GM12801 (cell line): ENCODE measurements around the gene ACSM3.

Source experiments
- TF ChIP-seq, protein P1 (sequence below): IDR thresholded peaks from one replicate; pipeline ENCODE4 v1.5.1; 2011; ENCODE audit warnings: control low read depth; ENCODE audit not compliant: insufficient read length; ENCODE audit errors: extremely low read depth

Gene ACSM3

GRCh38 chr16:20735490-20735889 is 28.3 kb upstream of the ACSM3 start:
- TF ChIP-seq, protein P1, sequence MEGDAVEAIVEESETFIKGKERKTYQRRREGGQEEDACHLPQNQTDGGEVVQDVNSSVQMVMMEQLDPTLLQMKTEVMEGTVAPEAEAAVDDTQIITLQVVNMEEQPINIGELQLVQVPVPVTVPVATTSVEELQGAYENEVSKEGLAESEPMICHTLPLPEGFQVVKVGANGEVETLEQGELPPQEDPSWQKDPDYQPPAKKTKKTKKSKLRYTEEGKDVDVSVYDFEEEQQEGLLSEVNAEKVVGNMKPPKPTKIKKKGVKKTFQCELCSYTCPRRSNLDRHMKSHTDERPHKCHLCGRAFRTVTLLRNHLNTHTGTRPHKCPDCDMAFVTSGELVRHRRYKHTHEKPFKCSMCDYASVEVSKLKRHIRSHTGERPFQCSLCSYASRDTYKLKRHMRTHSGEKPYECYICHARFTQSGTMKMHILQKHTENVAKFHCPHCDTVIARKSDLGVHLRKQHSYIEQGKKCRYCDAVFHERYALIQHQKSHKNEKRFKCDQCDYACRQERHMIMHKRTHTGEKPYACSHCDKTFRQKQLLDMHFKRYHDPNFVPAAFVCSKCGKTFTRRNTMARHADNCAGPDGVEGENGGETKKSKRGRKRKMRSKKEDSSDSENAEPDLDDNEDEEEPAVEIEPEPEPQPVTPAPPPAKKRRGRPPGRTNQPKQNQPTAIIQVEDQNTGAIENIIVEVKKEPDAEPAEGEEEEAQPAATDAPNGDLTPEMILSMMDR: no peak

DNA sequence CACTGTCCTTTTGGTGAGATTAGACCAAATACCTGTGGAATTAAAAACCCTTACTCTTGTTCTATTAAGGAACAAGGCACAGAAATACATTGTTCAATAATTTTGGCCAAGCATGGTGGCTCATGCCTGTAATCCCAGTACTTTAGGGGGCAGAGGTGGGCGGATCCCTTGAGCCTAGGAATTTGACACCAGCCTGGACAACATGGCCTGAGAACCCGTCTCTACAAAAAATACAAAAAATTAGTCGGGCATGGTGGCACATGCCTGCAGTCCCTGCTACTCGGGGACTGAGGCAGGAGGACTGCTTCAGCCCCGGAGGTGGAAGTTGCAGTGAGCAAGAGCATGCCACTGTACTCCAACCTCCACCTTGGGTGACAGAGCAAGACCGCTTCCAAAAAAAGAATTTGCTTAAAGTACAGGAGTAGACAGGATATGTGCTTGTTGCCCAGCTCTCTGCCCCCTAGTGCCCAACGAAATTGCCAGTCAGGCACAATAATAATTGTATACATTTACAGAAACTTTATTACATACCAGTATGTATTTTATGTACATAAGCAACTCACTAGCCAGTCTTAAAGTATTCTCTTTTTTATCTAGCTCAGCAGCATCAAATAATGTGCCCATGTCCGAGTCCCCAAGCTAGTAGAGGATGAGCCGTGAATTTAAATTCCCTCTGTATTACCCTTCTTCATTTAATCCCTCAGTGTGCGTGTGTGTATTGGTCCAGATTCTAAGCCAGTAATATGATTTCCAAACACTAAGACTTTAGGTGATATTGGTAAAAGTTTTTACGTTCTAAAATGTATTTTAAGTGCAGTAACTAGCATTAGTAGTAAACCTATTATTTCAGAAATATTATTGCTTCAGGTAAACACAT is 23.6 kb upstream of the ACSM3 start:
- TF ChIP-seq, protein P1: no peak

GRCh38 chr16:20740901-20741521 is 22.8 kb upstream of the ACSM3 start:
- TF ChIP-seq, protein P1: no peak

DNA sequence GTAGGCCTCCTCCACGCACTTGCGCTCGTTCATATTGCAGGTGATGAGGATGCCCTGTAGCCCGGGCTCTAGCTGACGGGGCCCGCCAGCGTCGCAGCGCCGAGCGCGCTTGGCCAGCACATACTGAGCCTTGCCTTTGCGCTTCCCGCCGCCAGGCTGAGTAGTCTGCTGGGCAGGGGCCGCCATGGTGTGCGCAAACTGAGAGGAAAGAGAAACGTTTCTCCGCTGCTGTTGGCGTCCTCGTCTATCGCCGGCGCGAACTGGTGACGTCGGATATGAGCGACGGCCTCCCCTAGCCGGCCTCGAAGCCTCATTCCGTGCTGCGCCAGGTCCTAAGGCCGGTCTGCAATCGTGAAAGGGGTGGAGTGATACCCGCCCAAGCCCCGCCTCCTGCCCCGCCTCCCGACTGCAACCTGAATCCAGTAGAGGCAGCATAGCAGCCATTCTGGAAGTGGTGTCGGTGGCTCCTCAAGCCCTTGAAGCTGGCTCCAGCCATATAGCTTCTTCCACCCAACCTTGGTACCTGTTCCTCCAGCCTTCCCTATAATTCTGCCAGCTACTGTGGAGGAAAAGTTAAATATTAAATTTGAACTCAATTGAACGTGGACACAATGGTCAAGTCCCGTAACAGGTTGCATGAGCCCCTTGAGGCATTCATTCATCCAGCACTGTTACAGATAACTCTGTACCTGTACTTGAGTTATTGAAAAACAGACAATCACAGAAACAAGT is 22.1 kb upstream of the ACSM3 start, which contains the start of gene THUMPD1:
Gene THUMPD1, minus strand, starts transcription at position 265 of the 732 bp plus-strand sequence. Its CDS starts 79 bp downstream, at position 186.
- TF ChIP-seq, protein P1: no peak

- TF ChIP-seq, protein P1: no peak
These were observed 20.2 kb upstream of the ACSM3 start for GRCh38 chr16:20743591-20743990.

- TF ChIP-seq, protein P1: no peak
These were observed 18.8 kb upstream of the ACSM3 start for GRCh38 chr16:20744922-20745440.

- TF ChIP-seq, protein P1: no peak
These were observed 17.4 kb upstream of the ACSM3 start for GRCh38 chr16:20746461-20746860.
